Measurements from ENCODE around the gene ZKSCAN2. TPM values are rescaled to one million over a fixed set of nuclear protein-coding genes. Genes with fewer than 3 reads are reported as not detected.

The ZKSCAN2 gene
- total RNA-seq: 13.9 TPM

DNA sequence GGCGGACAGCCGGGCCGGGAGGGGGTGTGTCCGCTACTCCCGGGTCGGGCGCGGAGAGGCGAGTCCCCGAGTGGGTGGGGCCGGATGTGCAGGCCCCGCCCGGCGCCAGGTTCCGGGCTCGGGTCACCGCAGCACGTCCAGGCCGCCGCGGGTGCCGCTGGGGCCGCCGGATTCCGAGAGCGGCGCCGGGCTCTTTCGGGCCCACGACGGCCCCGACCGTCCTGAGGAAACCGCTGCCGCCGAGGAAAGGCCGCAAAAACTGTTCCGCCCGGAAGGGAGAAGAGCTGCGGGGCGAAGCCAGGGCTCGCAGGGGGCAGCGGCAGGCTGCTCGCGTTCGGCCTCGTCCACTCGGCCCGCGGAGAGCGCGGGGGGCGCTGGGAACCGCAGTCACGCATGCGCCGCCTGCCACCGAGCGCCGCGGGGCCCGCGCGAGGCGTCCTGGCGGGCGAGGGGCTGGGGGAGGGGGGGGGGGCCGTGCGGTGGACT, at the start of gene ZKSCAN2:
ZKSCAN2 (minus strand) TSS at position 376 of the 486 bp plus-strand sequence. CDS start 718 bp downstream, outside the sequence.
- FAIRE-seq (no peak), DNase-seq (ENCODE audit: low spot score in 2 of 2) (peak; percentile 80 to 89)

DNA sequence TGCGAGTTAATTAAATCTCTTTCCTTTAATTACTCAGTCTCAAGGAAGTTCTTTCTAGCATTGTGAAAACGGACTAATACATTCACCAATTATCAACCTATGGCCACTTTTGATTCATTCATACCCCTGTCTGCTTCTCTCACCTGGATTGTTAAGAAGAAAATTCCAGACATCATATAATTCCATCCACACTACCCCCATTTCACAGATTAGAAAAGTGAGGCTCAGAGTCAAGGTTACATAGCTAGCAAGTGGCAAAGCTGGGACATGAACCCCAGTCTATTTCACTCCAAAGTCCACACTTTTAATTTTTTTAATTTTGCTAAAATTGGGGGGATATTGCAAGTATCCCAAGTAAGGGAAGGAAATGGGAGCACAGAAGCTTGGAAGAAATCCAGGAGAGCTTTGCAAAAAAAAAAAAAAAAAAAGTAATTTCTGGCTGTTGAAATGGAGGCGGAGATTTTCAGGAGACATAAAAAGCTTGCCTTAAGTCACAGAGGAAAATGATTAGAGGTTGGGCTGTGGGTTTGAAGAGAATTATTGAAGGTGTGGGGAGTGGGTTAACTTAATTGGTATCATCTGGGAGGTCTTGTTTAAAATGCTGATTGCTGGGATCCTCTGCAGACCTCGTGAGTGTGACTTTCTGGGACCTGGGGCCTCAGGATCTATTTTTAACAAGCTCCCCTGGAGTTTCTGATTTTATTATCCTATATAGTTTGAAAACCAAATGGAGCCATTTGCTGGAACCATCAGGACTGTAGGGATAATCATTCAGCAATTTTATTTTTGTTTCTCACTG, 42.3 kb upstream of the ZKSCAN2 start:
- FAIRE-seq (no peak), DNase-seq (ENCODE audit: low spot score in 2 of 2) (no peak)

DNA sequence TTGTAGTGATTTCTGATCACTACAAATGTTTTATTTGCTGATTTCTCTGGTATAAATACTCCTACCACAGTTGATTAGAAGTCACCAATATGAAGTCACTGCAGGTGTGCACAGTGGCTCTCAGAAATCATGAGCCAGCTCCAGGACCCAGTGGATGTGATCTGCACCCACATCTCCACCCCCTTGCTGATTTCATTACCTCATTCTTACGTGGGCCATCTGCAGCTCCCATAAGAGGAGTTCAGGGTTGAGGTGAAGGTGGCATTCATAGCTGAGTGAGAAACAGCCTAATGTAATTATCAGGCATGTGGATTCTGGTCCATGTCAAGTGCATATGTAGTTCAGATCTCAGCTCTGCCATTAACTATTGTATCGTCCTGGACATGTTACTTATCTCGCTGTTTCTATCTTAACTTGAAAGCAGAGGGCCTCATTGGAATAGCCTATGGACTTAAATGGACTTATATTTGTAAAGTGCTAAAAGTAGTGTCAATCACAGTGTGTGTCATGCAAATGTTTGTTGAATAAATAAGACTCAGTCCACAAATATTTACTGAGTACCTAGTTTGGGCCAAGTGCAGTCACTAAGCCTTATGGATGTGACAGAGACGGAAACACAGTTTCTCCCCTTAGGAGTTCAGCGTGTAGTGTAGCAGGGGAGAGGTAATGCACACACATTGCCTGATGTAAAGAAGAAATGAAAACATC, 40.7 kb upstream of the ZKSCAN2 start:
- FAIRE-seq (no peak), DNase-seq (ENCODE audit: low spot score in 2 of 2) (no peak)

DNA sequence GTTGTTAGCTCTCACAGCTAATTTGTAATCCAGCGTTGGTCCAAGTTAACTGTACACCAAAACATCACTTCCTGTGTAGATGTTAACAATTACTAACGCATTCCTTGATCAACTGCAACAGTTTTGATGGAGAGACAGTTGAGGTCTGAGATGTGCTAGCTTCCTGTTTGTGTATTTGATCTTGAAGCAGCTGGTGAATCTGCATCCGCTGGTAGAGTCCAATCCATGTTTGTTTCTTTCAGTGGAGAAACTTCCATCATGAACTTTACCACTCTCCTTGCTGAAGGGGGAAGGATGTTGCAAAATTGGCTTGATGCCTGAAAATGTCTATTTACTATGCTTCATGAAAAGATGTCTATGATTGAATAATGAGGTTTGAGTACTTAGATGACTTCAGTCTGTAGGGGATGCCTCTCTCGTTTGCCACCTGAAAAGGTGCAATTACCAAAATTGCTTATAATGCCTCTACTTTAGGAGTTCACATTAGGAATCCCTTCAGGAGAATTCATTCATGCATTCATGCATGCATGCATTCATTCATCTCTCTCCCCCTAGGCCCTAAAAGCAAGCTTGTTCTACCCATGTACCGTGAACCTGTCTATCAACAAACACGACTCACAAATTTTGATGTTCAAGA, 39.6 kb upstream of the ZKSCAN2 start:
- DNase-seq (ENCODE audit: low spot score in 2 of 2) (no peak), FAIRE-seq (no peak)

DNA sequence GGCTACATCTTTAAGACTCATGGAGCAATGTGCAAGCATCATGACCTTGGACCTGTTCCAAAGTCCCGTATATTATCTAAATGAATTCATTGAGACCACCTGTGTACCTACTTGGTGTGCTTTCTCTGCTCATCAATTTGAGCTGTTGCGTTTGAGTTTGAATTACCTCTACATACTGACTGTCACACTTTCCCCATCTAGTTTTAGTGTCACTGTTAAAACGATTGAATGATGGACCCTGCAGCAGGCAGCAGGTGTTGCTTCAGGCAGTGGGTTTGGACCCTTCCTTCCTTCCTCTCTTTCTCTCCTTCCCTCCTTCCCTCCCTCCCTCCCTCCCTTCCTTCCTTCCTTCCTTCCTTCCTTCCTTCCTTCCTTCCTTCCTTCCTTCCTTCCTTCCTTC, 33.9 kb upstream of the ZKSCAN2 start:
- DNase-seq (ENCODE audit: low spot score in 2 of 2): no peak
- FAIRE-seq: no peak

DNA sequence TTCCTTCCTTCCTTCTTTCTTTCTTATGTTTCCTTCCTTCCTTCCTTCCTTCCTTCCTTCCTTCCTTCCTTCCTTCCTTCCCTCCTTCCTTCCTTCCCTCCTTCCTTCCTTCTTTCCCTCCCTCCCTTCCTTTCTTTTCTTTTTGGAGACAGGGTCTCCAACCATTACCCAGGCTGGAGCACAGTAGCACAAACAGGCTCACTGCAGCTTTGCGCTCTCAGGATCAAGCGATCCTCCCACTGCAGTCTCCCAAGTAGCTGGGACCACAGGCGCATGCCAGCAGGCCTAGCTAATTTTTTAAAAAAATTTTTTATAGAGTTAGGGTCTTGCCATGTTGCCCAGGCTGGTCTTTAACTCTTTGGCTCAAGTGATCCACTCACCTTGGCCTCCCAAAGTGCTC, 31.8 kb upstream of the ZKSCAN2 start:
- FAIRE-seq (no peak), DNase-seq (ENCODE audit: low spot score in 2 of 2) (no peak)

DNA sequence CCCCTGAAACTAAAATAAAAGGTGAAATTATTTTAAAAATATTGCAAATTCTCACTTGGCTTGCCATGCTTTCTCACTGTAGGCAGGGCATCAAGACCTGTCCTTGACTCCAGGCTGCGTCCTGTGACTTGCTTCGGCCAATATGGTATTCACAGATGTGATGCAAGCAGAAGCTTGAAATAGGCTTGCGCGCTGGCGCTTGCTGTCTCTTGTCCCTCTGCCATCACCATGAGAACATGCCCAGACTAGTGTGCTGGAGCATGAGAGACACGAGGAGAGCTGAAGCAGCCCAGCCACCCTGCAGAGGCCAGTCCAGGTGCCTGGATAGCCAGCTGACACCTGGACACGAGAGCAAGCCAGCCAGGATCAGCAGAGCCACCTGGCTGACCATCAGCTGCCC, 21.8 kb upstream of the ZKSCAN2 start:
- DNase-seq (ENCODE audit: low spot score in 2 of 2): no peak

DNA sequence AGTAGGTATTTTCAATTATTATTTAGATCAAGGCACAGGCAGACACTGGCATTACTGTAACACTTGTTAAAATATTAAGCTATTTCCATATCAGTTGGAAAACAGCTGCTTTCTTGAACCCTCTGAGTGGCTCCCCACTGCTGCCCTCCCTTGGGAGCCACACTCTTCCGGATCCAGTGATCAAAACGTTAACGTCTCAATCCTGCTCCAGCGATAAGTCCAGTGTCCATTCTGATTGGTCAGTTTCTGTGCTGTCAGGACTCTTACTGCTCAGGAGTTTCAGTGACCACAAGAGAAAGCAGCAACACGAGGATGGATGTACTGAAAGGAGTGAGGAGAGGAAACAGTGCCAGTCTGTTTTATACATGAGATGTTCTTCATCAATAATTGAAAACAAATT, 13.8 kb upstream of the ZKSCAN2 start:
- FAIRE-seq (no peak), DNase-seq (ENCODE audit: low spot score in 2 of 2) (no peak)

More for the DNA sequence above, 21.8 kb upstream of the ZKSCAN2 start:
- FAIRE-seq: no peak

DNA sequence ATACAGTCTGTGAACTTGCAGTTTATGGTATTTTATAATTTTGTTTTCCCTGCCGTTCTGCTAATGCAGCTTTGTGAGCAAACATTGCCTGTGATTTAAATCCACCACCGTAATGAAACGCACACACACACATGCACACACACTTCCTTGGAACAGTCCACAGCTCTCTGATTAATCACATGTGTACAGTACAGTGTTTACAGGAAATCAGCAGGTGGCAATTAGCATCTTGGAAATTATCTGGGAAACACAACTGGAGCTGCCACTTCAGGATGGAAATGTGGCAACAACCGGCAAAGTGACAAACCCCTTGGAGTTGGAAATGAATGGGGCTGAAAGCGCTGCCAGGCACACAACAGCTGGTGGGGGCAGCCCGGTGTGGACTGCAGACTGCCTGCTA, 12.9 kb upstream of the ZKSCAN2 start:
- DNase-seq (ENCODE audit: low spot score in 2 of 2) (no peak), FAIRE-seq (no peak)

DNA sequence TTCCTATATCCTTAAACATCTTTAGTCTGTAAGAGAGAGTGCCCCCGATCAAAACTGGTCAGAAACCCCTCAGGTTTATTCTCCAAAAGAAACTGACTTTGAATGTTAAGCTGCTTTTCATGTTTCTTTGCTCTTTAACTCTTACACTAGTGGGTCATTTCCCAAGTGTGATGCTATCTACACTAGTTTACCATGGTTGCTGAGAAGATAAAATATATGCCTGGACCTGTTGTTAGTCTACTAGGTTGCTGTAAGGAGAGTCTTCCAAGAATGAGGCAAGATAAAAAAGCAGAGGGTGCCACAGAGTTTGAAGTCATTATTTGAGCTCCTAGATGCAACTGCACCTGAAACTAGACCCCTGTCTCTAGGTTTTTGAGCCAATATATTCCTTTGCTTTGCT, 12.2 kb upstream of the ZKSCAN2 start:
- no peak for FAIRE-seq

DNA sequence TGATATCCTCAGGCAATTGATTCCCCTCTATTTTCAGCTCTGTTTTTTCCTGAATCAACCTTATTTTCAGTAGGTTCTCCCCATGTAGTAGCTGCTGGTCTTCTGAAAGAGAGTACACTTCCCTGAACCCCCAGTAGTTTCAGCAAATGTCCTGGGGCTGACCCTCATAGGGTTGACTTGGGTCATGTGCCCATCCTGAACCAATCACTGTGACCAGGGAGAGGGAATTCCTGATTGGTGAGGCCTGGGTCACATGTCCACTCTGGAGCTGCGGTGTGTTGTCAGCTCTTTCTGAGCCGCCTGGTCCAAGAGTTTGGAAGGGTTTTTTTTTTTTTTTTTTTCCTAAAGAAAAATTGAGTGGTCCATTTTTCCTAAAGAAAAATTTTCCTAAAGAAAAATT, 8.3 kb upstream of the ZKSCAN2 start:
- no peak for DNase-seq (ENCODE audit: low spot score in 2 of 2)

More for the DNA sequence above, 12.2 kb upstream of the ZKSCAN2 start:
- DNase-seq (ENCODE audit: low spot score in 2 of 2): no peak

DNA sequence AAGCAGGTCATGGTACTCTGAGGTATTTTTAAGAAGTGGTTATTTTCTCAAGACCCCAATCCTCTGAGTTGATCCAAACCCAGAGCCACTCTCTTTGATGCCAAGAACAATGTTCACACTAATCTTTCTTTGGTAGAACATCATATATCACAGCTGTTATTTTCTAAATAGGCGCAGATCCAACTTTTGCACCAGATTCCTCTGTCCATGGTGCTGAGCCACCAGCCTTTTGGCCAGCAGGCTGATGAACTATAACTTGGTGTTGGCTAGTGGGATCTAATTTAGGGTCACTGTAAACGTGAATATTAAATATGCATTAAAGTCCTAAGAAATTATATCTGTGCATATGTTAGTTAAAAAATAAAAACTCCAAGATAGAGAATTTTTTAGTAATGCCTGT, 7.0 kb upstream of the ZKSCAN2 start:
- FAIRE-seq (no peak), DNase-seq (ENCODE audit: low spot score in 2 of 2) (no peak)

More for the DNA sequence above, 8.3 kb upstream of the ZKSCAN2 start:
- no peak for FAIRE-seq

DNA sequence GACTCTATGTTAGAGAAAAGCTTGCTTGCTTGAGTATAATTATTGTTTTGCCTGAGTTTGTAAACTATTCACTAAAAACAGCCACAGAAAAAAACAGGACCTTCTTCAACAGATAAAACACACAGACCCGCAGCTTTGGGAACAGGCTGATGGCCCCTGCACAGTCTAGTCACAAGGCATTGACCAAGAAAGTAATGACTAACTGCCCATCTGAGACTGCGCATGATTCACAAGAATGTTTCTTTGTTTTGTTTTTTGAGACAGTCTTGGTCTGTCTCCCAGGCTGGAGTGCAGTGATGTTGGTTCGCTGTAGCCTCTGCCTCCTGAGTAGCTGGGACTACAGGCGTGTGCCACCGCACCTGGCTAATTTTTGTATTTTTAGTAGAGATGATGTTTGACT, 2.8 kb upstream of the ZKSCAN2 start:
- FAIRE-seq: no peak
- no peak for DNase-seq (ENCODE audit: low spot score in 2 of 2)

DNA sequence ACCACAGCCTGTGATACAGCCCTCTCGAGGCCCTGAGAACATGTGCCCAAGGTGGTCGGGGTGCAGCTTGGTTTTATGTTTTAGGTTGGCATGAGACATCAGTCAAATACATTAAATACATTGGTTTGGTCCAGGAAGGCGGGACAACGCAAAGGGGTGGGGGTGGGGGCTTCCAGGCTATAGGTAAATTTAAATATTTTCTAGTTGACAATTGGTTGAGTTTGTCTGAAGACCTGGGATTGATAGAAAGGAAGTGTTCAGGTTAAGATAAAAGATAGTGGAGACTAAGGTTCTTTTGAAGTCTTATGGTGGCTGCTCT, 1.2 kb upstream of the ZKSCAN2 start:
- DNase-seq (ENCODE audit: low spot score in 2 of 2): no peak
- FAIRE-seq: no peak

DNA sequence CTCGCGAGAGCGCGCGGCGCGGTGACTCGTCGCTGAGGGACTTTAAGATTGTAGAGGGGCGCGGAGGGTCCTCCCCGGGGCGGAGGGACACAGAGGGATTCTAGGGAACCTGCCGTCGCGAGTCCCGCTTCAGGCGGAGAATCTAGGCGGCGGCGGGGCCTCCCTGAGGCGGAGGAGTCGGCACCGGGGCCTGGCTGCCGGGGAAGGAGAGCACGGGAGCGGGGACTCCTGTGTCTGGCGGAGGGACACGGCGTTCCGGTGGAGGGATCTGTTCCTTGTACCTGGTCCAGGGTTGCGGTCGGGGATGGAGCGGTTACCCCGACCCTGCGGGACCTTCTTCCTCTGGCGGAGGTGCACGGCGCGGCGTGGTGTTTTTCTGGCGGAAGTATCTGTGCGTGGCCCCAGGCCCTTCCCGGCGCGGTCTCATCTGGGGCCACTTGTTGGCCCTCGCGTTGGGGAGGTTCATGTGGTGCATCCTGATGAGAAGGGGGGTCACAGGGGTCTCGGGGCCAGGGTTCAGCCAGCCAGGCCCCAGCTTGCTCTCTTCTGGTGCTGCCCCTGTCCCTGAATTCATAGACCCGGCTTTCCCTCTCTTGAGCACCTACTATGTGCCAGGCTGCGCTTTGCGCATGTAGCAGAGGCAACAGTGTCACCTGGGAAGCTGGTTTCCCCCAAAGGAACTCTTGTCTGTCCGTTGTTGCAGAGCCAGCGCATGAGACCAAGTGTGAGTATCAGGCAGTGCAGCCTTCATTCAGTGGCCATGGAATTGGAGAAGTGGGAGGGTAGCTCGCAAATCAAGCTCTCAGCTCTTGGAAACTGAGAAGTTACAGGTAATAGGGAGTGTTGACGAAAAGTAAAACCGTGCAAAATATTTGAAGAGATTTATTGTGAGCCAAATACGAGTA, 563 bp upstream of the ZKSCAN2 start:
- no peak for FAIRE-seq
- DNase-seq (ENCODE audit: low spot score in 2 of 2): peak in 1 of 2 donors; percentile 83

DNA sequence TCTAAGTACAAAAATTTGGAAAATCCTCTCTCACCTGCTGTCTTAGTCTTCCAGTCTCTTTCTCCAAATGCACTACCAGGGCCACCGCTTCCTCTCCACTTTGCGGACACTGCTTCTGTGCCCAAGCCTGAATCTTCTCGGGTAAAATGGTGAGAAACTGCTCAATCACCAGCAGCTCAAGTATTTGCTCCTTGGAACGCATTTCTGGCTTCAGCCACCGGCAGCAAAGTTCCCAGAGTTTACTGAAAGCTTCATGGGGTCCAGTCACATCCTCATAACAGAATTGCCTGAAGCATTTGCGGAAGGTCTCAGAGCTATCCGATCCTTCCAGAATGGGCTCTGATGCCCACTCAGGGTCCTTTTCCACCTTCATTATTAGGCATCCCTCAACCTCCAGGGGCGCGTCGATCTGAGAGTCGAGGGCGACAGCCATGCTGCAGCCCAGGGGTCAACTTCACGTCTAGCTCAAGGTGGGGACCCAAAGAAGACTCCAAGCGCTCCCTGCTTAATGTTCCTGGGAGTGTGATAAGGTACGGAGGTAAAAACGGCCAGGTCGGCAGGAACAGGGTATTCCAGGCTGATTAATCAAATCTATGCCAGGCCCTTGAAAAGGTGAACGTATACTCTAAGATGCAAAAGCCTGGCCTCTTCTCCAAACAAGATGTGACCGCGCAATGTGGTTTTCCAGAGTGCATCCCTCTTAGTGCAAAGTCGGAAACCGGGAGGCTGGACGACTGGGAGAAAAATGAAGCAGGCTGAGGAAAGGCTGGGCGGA, 763 bp downstream of the ZKSCAN2 start:
- FAIRE-seq (no peak), DNase-seq (ENCODE audit: low spot score in 2 of 2) (peak in 1 of 2 donors; percentile 21)

DNA sequence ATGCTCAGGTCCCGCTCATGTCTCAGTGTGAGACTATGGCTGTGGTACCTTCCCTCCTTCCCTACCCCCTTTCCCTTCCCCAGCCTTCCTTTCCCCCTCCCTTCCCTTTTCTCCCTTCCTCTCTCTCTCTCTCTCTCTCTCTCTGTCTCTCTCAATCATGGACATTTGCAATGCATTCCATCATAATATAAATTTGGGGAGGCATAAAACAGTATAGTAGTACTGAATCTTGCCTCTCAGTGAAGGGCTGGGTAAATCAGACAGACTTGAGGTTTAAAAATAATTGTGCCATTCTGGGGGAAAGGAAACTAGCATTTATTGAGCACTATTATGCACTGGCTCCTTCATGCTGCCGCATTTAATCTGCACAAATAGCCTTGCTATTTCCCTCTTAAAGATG, 4.3 kb downstream of the ZKSCAN2 start:
- no peak for FAIRE-seq
- no peak for DNase-seq (ENCODE audit: low spot score in 2 of 2)

DNA sequence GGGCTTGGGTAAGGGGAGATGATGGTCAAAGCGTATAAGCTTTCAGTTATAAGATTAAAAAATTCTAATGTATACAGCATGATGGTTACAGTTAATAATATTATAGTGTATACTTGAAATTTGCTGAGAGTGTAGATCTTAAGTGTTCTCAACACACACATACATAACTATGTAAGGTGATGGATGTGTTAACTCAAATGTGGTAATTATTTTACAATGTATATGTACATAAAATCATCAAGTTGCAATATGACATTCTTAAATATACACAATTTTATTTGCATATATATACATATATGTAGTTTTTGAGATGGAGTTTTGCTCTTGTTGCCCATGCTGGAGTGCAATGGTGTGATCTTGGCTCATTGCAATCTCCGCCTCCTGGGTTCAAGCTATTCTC, 7.2 kb downstream of the ZKSCAN2 start:
- DNase-seq (ENCODE audit: low spot score in 2 of 2): no peak
- FAIRE-seq: no peak

DNA sequence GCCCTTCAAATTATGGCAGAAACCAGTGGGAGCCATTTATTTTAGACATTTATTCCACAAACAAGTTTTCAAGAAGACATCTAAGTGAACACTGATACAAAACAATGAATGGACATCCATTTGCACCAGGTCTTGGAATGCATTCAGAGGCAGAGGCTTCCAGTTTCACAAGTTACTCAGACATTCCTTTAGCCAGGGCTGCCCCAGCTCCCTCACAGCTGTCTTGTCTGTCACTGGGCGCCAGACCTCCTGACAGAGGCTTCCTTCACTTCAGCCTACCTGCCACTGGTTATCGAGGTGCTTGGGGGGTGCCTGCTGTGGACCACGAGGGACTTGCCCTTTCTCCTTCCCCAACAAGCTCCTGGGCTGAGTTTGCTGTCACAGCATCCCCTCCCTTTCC, 21.7 kb downstream of the ZKSCAN2 start:
- DNase-seq (ENCODE audit: low spot score in 2 of 2) (no peak), FAIRE-seq (no peak)

DNA sequence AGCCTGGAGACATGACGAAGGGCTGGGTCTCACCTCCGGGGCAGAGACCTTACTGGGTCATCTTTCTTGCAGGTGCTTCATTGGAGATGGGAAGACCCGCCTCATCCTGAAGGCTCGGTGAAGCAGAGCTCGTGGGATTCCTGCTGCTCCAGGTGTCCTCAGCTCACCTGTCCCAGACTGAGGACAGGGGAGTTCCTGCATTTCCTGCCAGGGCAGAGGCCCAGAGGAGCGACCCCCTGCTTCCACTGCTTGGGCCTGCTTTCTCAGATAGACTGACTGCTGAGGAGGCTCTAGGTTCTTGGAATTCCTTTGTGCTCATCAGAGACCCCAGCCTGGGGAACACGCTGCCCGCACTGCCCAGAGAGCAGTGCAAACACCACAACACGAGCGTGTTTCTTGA, 29.3 kb downstream of the ZKSCAN2 start:
- FAIRE-seq (no peak), DNase-seq (ENCODE audit: low spot score in 2 of 2) (no peak)
